Epithelial cell of umbilical artery (primary cell): ENCODE measurements around the gene RFX7. TPM values are rescaled to one million over a fixed set of nuclear protein-coding genes. Genes with fewer than 3 reads are reported as not detected.

Source experiments
- total RNA-seq: library from RNA; depleted of rRNA; stranded (reverse); fragments of >200 nt; gene quantifications from 2 replicates; pipeline ENCODE4 v1.2.3, GENCODE V29; 2014

The RFX7 gene
- 3.6 and 5.0 TPM in 2 replicates for total RNA-seq

DNA sequence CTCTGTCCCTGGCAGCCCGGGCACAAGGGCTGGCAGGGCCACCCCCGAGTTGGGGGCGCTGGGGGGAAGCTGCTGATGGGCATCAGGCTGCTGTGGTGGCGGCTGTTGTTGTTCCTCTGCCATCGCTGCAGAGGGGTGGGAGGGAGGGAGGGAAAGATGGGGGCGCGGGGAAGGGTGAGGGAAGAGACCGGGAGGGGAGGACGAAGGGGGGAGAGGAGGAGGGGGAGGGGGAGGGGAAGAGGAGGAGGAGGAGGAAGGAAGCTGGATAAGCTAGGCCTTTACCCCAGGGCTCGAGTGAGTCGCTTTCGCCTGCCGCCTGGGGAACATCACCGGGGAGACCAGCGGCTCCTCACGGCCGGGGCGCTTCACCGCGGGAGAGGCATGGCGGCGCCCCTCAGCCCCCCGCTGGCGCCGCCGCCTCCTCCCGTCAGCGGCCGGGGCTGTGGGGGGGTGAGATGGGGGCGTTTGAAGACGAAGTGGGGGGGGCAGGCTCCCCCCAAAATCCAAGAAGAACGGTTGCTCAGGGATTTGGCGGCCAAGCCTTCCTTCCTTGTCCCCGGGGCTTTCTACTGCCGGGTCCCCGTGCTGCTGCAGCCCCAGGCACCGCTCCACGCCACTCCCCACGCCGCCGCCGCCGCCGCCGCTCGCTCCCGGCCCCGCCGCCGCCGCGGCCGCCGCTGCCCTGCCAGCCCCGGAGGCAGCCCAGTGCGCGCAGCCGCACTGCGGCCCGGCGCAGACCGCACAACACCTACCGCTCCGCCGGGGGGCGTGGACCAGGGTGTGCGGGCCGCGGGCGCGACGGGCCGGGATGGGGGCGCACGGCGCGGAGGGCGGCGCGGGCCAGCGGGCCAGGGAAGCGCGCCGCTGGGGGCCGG, at the start of gene RFX7:
RFX7 (minus strand) TSS at position 717 of the 875 bp plus-strand sequence; CDS start at position 123, 594 bp downstream.

Other genes with a start within 250 kb of the RFX7 start
- 1.9 and 3.2 TPM in 2 replicates for gene TEX9, start 121.5 kb upstream of the RFX7 start, total RNA-seq
- gene MNS1, start 221.3 kb upstream of the RFX7 start, total RNA-seq: 0.65 and 1.5 TPM in 2 replicates